GM19351 (cell line): Measurements from ENCODE around the gene ASTN2.

ENCODE experiments used
- ATAC-seq: cut with Tn5 transposase; IDR thresholded peaks from one replicate; pipeline ENCODE4 v1.9.1; 2021; ENCODE audit warnings: mild to moderate bottlenecking, moderate library complexity; ENCODE audit not compliant: unreplicated experiment

The ASTN2 gene

DNA sequence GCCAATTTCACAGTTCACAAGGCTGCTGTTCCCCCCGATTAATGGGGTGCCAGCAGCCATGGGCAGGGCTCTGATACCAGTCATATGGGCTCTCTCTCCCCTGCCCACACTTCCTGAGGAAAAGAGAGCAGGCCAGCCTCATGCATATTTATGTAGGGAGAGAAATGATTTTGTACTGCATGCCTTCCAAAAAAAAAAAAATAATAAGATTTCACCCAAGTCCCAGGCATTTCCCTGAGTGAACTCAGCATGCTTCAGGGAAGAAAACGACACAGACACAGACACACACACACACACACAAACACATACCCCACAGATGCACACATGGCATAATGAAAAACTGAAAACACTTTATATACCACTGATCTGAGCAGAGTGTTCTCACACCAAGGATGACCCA is 232.8 kb downstream of the ASTN2 start:
- ATAC-seq: no peak

DNA sequence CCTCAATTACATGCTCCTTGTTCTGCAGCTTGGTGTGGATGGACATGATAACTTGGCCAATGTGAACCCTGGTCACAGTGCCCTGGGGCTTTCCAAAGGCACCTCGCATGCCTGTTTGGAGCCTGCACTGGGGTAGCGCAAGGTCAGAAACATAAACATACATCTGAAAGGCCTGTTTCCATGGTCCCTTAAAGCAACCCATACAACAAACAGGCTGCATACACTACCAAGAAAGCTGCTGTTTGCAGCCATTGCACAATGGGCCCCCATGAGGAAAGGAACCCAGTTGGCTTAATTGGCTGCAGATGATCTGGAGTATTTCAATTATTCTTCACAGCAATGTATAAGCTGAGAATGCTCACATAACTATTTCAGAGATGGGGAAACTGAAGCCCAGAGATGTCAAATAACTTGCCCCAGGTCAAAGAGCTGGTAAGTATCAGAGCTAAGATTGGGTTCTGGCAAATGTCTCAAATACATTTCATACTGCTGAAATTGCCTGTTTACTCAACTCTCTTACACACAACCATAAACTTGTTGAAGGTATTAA is 233.9 kb downstream of the ASTN2 start:
- ATAC-seq: no peak

DNA sequence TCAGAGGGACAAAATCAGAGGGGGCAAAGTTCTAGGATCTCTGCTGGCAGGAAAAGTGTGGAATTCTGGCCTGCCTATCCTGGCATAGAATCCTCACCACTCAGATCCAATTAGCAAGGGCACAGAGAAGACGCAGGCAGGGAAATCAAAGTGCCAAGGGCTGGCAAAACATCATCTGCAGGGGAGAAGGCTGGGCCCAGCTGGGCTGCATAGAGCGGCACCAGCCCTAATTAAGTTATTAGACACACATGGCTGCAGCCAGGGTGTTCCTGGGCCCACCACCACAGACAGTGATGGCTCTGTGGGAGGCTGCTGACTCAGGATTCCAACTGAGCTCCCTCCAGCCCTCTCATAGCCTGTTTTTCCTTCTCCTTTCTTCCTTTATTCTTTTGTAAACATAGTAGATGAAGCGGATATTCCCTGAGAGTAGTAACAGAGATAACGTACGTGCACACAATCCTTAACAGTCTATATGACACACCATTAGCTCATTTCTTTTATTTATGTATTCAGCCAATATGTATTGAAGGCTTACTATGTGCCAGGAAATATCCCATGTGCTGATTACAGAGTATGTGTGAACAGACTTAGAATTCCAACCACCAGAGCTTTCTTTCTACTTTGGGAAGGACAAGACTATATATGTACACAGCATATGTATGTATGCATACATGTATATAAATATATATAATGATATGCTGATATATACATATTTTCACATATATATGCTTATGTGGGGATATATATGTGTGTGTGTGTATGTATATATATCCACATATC is 236.1 kb downstream of the ASTN2 start:
- no peak for ATAC-seq

DNA sequence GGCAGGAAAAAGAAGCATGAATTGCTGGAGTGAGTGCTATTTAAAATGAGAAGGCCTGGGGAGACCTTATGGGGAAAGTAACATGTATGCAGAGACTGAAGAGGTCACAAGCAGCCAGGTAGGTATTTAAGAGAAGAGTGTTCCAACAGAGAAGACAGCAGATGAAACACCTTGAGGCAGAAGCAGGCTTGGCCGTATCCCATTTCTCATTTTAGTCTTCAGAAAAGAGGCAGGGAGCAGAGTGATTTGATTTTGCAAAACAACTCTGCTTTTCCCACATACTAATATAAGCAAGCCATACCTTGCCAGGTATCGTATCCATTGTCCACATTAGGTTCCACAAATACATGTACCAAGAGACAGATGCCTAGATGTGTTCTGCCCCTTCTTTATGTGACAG is 244.3 kb downstream of the ASTN2 start:
- ATAC-seq: no peak

DNA sequence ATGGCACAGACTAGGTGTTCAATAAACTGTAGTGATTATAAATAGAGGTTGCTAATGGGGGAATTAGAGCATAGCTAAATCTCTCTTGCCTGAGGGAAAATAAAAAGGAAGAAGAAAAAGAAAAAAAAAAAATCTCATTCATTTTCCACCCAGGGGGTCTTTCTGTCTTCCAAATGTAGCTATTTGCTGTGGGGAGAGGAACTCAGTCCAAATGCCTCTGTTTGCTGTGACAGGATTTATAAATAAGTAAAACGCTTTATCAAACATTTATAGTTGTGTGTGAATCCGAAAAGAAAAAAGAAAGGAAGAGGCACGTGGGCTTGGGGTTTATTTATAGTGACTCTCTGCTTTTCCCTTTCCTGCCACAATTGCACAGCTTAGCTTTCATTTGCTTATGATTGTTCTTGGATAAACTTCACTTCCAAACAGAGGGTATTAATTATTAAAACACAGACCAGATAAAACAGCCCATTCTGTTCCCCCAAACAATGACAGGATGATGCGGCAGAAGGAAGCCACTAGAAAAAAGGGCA is 245.7 kb downstream of the ASTN2 start:
- no peak for ATAC-seq

DNA sequence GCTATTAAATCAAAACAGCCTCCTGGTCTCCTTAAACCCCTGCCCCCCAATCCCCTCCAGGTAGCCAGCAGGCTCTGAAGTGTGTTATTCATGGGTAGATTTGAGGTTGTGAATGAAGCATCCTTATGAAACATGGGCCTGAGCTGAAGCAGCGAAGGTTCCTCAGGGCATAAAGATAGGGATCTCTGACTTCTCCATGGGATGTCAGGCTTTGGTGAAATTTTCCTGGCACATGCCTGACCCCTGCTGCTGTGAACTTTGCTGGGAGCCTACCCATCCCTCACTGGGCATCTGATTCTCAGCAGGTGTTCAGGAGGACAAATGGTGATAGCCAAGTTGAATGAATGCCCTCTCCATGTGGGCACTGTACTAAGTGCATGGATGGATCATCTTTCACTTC is 250.3 kb downstream of the ASTN2 start:
- ATAC-seq: no peak

DNA sequence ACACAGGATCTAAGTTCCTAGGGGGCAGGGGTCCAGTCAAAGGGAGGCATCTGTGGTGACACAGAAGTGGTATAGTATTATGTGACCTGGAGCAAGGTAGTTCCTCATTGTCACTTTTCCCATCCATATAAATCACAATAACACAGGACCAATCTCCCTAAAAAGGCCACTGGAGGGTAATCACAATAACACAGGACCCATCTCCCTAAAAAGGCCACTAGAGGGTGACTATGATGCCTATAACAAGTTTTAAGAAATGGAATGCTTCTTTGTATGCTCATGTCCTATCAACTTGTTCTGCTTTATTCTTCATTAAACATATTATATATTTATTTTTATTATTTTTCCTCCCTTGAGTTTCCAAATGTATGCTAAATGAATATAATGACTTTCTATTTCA is 254.6 kb downstream of the ASTN2 start:
- ATAC-seq: peak; percentile 51

DNA sequence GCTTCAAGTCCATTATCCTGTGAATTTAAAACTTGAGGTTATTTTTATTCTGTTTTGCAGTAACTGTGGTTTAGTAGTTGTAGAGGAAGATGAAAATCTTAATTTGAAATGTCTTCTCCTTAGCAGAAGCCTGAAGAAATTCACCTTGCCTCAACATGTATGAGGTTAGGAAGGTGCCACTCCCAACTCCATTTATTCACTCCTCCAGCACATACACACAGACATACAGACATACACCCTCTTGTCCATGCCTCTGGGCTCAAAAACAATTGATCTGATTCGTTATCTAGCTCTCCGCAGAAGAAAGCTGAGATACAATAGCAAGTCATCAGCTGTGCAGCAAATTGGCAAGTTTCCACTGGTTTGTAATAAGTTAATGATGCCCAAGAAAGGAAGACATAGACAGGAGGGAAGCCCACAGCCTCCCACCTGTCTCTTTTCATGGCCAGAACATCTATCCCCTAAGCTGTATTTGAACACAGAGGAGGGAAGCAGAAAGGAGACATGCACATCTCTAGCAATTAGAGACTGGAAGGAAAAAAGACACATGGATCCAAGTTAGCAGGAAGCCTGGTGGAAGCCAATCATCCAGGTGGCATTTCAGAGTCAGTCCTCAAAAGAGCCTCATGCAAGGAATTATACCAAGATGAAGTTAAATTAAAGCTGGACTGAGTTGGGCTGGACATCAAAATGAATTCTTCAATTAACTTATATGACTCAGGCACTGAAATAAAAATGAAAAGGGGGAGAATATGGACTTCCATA is 257.9 kb downstream of the ASTN2 start:
- no peak for ATAC-seq

DNA sequence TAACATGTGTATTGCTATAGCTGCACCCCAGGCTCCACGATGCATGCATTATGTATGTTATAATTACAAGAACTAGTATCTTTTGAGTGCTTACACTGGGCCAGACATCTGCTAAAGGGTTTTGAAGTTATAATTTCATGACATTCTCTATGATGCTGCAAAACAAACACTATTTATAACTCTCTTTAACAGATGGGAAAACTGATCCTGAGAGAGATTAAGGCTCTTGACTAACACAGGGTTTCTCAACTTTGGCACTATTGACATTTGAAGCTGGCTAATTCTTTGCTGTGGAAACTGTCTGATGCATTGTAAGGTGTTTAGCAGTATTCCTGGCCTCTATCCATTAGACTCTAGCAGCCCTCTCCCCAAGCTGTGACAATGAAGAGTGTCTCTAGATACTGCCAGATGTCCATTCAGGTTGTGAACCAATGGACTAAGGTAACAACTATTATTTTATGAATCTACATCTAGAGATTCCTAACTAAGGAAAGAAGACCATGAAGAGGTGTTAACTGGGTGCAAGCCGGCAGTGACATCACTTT is 258.6 kb downstream of the ASTN2 start:
- no peak for ATAC-seq

DNA sequence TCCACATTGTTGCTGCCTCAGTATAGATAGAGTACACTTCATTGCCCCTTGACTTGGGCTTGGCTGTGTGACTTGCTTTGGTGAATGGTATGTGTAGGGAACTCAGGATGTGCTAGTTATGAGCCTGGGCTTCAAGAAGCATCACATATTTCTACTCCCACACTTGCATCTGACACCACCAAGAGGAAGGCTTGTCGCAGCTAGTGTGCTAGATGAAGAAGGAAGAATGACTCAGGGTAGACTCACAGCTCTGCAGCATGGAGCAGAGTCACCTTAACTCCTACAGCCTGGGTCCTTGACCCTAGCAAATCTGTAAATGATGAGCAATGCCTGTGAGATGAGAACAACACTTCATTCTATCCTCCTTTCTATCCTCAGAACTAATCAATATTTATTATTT is 261.8 kb downstream of the ASTN2 start:
- ATAC-seq: no peak

DNA sequence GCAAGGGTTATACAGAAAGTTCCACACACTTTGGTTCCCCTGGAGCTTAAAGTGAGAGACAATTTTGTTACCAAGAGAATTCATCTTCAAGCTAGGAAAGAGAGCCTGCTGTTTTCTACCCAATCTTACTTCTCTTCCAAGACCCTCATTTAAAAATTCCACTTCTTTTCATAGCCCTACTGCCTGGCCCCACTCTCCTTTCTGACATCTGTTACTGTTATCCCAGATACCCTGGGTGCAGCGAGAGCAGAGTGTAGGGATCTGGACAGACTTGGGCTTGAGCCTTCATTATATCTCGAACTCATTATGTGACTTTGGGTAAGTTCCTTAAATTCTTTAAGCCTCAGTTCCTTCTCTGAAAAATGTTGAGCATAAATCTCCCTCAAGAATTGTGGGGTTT is 263.1 kb downstream of the ASTN2 start:
- no peak for ATAC-seq

DNA sequence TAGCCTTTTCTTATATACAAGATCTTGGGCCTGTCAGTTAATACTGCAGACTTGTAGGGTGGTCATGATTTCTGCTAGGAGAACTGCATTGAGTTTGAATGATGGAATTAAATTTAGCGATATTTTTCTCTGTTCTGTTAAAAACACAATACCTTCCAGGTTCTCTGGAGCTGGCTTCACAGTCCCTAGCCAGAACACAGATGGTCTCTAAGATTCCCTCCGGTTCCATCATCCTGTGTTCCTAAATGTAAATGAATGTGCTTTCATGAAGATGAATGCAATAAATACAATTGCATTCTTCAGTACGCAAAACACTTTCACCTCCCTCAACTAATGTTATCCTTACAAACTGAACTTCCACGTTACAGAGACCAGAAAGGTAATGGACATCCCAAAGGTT is 264.9 kb downstream of the ASTN2 start:
- no peak for ATAC-seq

DNA sequence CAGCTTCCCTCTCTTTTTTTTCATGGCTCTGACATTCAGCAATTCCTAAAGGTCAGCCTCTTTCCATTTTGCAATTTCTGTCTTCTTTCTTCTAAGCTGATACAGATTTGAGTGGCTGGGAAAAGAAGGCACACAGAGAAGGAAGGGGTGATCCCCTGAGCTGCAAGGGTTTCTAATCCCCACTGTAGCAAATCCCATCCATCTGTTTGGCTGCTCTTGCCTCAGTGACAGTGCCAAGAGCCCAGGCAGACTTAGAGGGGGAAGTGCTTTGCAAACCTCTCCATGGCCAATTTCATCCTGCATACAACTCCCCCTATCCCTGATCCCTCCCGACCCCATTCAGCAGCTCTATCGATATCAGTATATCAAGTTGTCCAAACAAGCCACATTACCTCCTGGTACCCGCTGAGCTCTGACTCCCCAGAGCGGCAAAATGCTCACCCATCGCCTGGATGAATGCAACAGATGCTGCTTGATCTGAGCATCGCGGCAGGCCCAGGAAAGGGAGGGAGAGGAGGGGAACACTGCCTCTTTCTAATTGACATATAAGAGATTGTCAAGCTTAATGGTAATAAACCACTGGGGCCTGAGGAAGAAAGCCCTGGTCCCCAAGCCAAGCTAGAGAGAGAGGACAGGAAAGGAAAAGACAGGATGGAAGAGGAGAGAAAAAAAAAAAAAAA is 268.9 kb downstream of the ASTN2 start:
- ATAC-seq: no peak

DNA sequence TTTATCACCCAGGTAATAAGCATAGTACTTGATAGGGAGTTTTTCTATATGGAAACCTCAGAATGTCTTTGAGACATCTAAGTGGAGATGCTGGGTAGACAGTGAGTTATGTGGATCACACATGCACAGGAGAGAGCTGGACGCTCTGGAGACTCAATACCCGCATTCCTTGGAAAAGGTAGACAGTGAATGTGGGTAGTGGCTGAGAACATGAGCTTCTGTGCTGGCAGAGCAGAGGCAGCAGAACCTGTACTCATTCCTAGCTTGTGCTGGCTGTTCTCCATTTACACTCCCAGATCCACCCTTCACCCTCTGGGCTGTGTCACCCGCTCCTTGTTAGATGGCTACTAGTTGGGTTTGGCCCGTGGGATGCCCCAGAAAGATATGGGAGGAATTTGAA is 269.8 kb downstream of the ASTN2 start:
- no peak for ATAC-seq

DNA sequence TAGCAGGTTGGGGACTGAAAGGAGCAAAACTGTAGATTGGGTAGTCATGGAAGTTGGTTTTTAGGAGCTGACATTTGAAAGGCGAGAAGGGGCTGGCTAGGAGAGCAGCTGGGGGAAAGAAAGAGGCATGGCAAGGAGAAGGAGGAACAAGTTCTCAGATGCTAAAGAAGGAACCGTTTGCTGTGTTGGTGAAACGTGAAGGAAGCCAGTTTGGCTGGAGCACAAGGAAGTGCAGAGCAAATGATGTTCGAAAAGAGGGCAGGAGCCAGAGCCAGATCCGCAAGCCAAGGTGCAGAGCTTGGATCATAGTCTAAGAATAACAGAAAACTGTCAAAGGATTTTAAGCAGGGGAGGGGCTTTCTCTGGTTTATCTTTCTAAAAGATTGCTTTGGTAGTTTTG is 276.6 kb downstream of the ASTN2 start:
- no peak for ATAC-seq

DNA sequence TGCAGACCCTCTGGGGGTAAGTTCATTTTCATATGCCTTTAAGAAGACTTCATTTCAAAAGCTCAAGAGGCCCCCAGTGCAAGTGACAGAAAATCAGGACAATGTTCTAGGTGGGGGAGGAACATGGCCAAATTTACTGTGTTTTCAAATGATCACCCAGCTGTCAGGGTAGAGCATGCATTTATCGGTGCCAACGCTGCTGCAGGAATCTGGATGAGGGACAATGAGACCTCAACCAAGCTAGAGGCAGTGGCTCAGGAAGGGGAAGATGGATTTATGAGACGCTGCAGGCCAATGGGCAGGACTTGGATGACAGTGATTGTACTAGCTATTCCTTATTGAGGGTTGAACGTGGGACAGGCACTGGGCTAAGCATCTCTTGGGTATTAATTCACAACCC is 278.4 kb downstream of the ASTN2 start:
- ATAC-seq: no peak

DNA sequence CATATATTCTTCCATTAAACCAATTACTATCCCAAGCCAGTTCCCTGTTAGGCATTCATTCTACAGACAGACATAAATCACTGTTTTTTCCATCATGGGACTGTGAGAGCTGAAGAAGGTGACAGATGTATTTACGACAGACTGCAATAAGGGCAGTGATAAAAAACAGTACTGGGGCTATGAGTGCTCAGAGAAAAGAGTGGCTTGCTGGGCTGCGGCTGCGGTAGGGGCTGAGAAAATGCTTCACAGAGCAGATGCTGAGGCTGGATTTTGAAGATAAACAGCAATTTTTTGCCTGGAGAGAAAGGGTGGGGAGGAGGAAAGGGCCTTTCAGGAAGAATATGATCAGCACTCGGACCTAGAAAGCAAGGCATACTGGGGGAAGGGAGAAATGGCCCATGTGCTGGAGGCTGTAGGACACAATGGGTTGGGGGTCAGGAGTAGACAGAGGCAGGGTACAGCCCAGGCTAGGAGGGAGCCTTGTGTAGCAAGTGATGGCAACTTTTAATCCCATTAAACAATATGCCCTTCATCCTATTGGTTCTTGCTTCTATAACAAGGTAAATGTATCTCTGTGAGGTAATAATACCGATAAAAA is 279.3 kb downstream of the ASTN2 start:
- no peak for ATAC-seq

DNA sequence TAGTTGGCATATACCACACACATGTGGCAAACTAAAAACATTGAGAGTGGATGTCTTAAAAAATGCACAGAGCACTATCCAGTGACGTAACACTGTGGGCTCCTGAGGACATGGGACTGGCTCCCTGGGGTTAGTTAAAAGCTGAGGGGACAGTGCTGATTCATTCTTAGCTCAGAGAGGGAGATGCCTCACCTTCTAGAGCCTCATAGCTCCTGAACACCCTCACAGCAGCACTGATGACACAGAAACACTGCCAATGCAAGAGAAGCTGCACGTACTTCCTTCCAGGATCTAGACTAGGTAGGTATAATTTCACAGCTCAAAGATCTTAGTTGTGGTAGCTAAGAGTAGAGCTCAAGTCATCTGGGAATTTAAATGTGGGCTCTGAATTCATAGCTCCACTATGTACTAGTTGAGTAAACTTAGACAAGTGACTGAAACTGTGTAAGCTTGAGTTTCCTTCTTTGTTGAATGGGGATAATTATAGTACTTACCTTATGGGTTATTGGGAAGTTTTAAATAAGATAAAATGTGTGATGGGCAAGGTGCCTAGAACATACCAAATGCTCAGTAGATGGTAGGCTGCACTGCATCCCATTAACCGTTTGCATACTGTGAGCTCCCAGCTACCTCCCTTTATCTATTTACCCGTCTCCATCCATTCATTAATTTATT is 279.9 kb downstream of the ASTN2 start:
- ATAC-seq: no peak

DNA sequence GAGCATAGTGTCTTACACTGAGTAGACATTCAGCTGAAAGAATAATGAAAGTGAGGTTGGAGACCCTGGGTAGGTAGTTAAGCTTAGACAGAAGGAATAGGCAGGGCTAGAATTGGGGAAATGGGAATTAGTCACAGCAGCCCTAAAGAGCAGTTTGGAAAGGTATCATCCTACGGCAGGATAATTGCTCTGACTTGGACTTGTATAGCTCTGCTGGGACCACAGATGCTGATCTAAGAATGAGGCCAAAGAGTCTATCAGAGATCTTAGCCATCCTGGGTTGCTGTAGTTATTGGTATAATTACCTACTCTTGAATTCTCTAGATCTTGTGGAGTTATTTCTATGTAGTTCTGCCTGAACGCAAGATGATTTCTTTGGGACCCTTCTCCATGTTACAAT is 288.0 kb downstream of the ASTN2 start:
- ATAC-seq: no peak

DNA sequence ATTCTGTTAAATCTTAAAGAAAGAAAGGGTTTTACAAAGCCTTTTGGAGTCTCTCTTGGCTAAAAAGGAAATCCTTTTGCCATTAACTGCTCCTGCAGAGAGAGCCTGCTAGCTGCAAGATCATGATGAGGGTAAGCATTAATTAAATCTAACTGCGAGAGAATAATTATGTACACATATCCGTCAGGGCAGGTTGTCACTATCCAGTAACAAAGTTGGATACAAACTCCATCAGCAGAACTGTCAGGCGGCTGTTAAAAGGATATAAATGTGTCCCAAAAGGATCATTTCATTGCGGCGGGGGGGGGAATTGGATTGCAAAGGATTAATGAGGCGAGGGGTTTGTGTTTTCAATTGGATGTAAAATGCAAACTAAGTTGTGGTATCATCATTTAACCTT is 289.3 kb downstream of the ASTN2 start:
- no peak for ATAC-seq
